GM12892 (cell line): ENCODE data around the gene TRA2A.
A peak's percentile ranks its signal among the peaks of the same experiment; 100 is the strongest.

Source experiments
- POLR2A ChIP-seq: IDR thresholded peaks from 2 replicates; pipeline ENCODE4 v1.6.1; 2011; ENCODE audit warnings: low read depth, low read length, control low read depth
- POLR2AphosphoS5 ChIP-seq: IDR thresholded peaks from 2 replicates; pipeline ENCODE4 v1.6.1; 2011; ENCODE audit warnings: low read depth, low read length, control low read depth
- TAF1 ChIP-seq: IDR thresholded peaks from 2 replicates; pipeline ENCODE4 v1.6.1; 2011; ENCODE audit warnings: low read depth, mild to moderate bottlenecking, control low read depth, low read length, borderline replicate concordance

GRCh38 chr7:23531050-23531793 lies 559 bp downstream of the TRA2A start:
- TF ChIP-seq POLR2AphosphoS5: 0 out of 2 replicates have a peak, but pooled peaks have one; percentile 29
- 0 out of 2 replicates have a peak, but pooled peaks have one; percentile 10 for TF ChIP-seq TAF1
- no peak for TF ChIP-seq POLR2A
